HT-29 (cell line): ENCODE measurements around the gene TYRP1. TPM values are rescaled to one million over a fixed set of nuclear protein-coding genes. Genes with fewer than 3 reads are reported as not detected.

Source experiments
- DNase-seq: peaks from one replicate; pipeline ENCODE4 v3.0.0-alpha.2; 2015; ENCODE audit warnings: low spot score
- total RNA-seq: library from RNA; depleted of rRNA; stranded (reverse); fragments of >200 nt; shearing (Covaris generic); gene quantifications from 2 replicates; pipeline ENCODE4 v1.2.3, GENCODE V29; 2014; rRNA removed

The TYRP1 gene
- total RNA-seq, 1 experiment from 2014 or later, result not detected

GRCh38 chr9:12732971-12733370, 39.8 kb downstream of the TYRP1 start:
- no peak for DNase-seq

GRCh38 chr9:12735665-12736064, 42.5 kb downstream of the TYRP1 start:
- no peak for DNase-seq

- DNase-seq, result no peak
Measured at GRCh38 chr9:12737871-12738270, 44.7 kb downstream of the TYRP1 start.

GRCh38 chr9:12739014-12739652, 45.9 kb downstream of the TYRP1 start:
- no peak for DNase-seq

- DNase-seq, result no peak
Measured at GRCh38 chr9:12740845-12741244, 47.7 kb downstream of the TYRP1 start.

- no peak for DNase-seq
Measured at GRCh38 chr9:12748016-12748415, 54.8 kb downstream of the TYRP1 start.

- no peak for DNase-seq
Measured at GRCh38 chr9:12748954-12749353, 55.8 kb downstream of the TYRP1 start.

GRCh38 chr9:12753931-12754330, 60.7 kb downstream of the TYRP1 start:
- no peak for DNase-seq

- DNase-seq, result no peak
Measured at GRCh38 chr9:12759761-12760160, 66.6 kb downstream of the TYRP1 start.

Other genes with a start within 250 kb of the TYRP1 start
- gene LURAP1L, start 81.6 kb downstream of the TYRP1 start, total RNA-seq, result 26.8 and 27.0 TPM in 2 replicates